Activated CD4-positive, CD25-positive, alpha-beta regulatory T cell treated with anti-CD3 and anti-CD28 coated beads, Interleukin-2, amount 50 U/mL, for 16 hours (primary cell): ENCODE results near the gene KIF4A.
"Not testable (repeated sequence)": the region's sequence is repeated elsewhere in the genome, so short reads cannot be mapped to it uniquely, and the experiment has no call there.

Source experiments
- DNase-seq: peaks from one replicate; pipeline ENCODE4 v3.0.0-alpha.2; 2020; ENCODE audit warnings: low read depth, low spot score

Gene KIF4A

DNA sequence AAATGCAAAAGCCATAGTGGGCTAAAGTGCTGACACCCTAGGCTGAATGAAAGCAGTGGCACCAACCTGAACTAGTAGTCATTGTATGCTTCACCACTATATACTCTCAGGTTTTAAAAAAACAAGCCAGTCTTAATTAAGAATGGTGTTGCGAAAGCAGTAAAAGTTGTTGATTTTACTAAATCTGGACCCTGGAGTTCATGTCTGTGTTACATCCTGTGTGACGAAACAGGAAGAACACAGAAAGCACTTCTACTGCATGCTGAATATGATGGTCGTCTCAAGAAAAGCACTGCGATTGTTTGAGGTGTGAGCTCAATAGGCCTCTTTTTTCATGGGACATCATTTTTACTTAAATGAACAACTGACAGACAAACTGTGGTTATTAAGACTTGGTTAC lies 109.0 kb downstream of the KIF4A start:
- no peak for DNase-seq

DNA sequence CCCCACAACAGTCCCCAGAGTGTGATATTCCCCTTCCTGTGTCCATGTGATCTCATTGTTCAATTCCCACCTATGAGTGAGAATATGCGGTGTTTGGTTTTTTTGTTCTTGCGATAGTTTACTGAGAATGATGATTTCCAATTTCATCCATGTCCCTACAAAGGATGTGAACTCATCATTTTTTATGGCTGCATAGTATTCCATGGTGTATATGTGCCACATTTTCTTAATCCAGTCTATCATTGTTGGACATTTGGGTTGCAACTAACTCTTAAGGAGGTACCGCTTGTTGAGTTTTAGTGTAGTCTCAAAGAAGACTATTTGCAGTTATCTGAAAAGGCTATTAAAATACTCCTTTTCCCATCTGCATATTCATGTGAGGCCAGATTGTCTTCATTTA lies 110.3 kb downstream of the KIF4A start:
- DNase-seq, result not testable (repeated sequence)

DNA sequence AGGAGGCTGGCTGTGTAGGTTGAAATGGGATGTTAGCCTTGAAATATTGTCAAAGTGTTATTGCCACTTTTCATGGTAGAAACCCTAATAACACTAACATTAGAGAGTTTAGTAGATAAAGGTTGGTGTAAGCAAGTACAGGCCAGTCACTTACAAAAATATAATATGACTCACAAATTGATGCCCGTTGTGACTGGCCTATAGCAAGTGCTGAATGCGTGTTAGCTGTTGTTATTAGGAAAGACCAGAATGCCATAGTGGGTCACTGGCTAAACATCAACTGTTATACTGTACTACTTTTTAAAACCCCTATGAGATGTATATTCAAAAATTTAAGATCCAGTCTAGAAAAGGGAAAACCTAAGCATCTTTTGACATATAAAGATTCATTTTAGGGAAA lies 112.8 kb downstream of the KIF4A start:
- DNase-seq, result no peak

DNA sequence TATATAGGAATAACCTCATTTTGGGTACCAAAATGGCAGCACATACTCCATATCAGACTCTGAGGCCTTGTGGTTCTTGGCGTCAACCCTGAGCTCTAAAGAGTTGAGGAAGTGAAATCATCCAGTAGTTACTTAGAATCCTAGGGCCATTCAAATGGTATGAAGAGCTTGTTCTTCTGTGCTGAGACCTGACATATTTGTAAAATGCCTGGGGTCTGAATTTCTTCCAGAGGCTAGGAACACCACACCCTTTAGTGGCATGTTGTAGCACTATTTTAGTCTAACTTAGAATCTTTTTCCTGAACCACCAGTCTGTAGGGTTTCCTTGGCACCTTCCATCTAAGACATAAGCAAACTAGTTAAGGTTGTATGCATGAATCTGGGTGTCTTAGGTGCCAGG lies 115.1 kb downstream of the KIF4A start:
- DNase-seq, result no peak

DNA sequence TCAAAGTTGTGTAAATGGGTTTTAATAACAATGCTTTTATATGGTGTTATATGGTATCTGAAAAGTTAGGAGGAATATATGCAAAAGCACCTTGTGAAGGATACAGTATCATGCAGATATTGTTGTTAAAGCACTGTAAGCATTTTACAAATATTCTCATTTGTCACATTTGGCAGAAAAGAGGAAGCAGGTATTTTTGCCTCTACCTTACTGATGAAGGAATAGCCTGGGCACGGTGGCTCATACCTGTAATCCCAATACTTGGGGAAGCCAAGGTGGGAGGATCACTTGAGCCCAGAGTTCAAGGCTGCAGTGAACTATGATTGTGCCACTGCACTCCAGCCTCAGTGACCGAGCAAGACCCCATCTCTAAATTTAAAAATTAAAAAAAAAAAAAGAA lies 121.0 kb downstream of the KIF4A start:
- DNase-seq, result no peak

DNA sequence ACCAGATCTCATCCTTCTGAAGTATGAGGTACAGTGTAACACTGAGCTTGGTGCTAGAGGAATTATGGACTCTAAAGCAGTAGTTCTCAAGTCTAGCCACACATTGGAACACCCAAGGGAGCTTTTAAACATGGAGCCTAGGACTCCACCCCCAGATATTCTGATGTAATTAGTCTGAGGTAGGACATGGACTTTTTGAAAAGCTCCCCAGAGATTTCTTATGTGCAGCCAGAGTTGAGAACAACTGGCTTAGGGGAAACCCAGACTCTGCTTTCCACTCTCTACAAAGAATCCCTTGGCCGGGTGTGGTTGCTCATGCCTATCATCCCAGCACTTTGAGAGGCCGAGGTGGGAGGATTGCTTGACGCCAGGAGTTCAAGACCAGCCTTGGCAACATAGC lies 121.6 kb downstream of the KIF4A start:
- DNase-seq, result no peak

DNA sequence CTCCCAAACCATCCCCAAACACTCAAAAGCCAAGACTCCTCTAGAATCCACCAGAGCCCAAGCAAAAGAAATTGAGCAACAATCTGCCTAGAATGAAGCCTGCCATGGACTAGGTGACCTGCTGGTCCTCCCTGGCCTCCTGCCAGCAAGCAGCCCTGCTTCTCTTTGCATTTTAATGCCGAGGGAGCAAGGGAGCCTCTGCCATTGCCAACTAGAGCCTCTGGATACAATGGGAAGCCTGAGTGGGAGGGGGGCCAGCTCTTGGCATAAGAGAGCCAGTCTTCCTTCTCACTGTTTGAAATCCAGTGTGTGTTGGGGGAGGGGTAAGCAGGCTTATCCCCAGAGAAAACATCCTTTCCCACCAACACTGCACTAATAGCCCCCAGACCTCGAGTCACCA lies 131.7 kb downstream of the KIF4A start:
- DNase-seq, result no peak

DNA sequence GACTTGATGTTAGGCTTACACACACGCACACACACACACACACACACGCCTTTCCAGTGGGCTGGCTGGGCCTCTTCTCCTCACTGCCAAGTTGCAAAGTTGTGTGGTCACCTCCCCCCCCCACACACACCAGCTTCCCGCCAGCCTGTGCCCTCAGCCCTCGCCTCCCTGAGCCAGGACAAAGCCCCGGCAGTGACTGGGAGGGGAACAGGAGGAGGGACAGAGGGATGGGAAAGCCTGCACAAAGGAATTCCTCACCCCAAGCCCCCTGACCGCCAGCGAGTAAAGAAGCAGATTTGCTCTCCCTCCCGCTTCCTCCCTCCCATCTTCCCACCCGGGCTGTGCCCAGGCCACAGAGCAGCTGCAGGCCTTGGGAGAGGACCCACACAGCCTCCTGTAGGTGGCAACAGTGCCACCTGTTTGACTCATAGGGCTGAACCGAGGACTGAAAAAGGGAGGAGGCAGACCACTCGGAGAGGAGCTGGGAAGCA lies 133.0 kb downstream of the KIF4A start, which contains the start of gene GDPD2:
Gene GDPD2 (plus strand): TSS at position 464 of the 491 bp plus-strand sequence. CDS start 1,671 bp downstream, outside the sequence.
- no peak for DNase-seq

DNA sequence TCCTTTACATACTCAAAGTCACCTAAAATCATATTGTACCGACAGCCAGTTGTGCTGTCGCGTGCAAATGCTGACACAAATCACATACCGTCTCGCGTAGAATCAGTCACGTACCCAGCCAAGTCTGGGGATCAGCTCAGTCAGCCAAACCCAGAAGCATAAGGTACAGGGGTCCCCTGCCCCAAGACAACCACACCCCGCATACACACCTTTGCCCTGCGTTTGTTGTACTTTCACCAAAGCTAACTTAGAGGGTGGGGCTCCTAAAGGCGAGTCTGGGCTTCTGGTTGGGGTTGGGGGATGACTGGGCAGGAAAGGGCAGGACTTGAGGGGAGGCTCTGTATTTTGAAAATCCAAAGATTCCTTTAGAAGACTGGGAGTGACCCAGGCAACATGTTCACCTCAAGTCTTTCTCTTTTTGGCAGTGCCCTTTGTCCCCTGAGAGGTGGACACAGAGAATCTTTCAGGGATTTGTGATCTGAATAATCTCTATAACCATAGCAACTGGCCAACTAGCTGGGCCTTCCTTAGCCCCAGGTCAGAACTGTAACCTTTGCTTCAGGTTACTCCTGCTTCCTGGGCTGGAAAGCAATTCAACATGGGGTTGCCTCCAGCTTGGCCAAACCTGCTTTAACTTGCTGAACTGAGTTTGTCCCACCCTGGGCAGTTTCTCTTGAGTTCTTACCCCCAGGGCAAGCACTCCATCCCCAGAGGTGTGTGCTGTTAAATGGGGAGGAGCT lies 134.2 kb downstream of the KIF4A start:
- DNase-seq, result no peak

DNA sequence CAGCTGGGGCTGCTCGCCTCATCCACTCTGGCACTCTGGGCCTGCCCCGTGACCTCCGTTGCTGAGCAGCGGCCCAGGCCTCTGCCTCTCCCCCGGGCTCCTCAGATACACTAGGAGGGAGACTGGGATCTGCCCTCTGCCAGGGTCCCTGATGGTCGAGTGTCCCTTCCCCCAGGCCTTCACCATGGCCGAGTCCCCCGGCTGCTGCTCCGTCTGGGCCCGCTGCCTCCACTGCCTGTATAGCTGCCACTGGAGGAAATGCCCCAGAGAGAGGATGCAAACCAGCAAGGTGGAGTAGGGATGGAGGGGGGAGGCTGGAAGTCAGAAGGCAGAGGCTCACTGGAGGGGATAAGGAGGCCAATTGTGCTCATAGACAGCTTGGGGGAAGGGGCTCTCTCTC lies 134.9 kb downstream of the KIF4A start:
- no peak for DNase-seq

DNA sequence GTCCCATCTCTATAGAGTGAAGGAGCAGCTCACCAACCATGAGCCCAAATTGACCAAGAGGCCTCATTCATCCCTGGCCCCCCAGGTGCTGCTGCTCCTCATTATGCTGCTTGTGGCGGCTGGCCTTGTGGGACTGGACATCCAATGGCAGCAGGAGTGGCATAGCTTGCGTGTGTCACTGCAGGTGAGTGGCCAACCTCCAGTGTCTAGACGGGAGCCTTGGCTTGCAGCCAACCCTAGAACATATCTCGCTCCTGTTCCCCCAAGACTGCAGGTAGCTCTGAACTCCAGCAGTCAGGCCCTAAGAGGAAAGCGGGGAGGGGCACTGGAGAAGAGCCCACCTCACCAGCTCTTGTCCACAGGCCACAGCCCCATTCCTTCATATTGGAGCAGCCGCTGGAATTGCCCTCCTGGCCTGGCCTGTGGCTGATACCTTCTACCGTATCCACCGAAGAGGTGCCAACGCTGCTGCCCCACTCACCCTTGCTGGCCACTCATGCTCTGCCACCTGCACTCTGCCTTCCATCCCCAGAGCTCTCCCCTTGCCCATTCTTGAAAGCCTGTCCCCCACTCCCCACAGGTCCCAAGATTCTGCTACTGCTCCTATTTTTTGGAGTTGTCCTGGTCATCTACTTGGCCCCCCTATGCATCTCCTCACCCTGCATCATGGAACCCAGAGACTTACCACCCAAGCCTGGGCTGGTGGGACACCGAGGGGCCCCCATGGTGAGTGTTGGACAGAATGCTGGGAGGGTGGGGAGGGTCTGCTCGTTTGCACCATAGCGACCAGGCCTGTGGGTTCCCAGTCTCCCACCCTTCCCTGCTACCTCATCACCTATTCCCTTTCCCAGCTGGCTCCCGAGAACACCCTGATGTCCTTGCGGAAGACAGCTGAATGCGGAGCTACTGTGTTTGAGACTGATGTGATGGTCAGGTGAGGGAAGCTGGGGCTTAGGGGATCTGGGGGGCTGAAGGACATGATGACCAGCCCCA lies 136.7 kb downstream of the KIF4A start:
- no peak for DNase-seq

DNA sequence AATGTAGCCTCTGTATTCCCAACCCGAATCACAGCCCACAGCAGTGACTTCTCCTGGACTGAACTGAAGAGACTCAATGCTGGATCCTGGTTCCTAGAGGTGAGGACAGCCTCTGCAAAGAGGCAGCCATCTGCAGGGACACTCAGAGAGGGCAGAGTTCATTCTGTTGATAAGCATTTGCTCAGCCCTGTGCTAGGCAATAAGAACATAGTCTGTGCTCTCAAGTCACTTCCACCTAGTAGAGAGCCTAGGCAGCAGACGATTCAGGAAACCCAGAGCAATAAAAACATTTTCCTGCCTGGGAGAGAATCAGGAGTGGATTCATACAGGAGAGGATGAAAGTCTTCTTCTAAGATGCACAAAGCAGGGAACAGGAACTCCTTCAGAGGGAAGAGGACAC lies 137.5 kb downstream of the KIF4A start:
- DNase-seq, result no peak

DNA sequence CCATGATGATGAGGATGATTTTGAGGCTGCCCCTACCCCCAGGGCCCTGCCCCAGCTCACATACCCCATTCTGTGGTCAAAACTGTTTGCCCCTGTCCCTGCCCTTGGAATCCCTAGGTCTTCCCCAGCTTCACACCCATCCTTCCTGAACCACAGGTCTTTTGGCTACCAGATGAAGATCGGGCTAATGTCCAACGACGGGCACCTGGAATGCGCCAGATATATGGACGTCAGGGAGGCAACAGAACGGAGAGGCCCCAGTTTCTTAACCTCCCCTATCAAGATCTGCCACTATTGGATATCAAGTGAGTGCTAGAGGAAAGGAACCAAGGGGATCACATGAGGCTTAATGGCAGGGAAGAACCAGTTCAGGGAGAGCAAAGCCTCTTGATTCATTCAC lies 139.9 kb downstream of the KIF4A start:
- DNase-seq, result no peak

DNA sequence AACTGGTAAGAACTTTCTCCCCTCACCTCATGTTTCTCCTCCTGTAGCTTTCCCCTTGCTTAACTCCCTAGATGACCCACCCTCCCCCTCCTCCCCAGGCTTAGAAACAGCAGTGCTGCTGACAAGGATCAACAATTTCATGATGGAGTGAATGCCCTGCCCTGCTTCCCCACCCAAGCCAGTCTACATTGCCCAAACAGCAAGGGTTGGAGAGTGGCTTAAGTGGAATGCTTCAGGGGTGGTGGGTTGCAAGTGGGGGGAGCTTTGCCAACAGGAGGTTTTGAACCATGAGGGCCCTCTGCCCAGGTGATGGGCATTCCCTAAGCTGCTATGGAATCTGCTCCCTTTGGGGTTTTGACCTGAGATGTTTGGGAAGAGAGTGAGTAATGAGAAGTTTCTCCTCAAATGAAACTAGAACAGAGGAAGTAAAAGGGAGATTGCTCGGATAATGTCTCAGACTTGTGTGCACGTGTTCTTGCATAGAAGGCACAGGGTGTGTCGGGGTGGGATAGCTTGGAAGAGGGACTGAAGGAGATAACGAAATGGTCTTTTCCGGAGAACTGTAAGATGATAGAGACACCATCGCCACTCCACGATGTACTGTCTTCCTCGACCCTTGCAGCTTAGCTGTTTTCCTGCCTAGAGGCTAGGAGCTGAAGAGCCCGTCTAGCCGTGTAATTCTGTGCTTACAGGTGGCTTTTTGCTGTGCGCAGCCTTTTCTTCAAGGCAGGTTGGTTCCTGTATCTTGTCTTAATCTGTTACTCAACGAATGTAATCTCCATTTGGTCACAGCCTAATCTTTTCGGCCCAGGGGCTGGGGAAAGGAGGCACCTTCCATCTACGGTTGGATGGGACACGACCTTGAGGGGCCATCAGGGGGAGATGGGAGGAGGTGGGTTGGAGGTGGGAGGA lies 143.3 kb downstream of the KIF4A start:
- DNase-seq, result no peak

DNA sequence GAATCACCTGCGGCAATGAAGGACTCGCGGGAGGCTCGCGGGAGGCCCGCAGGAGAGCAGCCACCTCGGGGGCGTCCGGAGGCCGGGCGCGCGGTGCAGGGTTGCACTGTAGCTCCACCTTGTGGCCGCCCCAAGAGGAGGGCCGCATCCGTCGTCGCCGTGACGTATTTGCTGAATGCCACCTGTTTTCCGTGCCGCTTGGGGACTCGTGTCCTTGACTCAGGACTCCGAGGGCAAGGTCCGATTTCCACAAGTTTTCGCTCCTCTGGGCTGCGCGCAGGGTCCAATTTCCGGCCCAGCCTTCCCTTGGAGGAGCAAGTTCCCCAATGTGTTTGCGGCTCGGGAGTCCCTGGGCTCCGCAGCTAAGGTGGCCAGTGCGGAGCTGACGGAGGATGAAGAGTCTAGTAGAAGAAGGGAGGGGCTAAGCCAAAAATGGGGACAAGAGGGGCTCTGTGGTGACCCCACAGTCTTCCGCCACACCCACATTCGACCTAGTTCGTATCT lies 144.0 kb downstream of the KIF4A start:
- peak; percentile 34 for DNase-seq

DNA sequence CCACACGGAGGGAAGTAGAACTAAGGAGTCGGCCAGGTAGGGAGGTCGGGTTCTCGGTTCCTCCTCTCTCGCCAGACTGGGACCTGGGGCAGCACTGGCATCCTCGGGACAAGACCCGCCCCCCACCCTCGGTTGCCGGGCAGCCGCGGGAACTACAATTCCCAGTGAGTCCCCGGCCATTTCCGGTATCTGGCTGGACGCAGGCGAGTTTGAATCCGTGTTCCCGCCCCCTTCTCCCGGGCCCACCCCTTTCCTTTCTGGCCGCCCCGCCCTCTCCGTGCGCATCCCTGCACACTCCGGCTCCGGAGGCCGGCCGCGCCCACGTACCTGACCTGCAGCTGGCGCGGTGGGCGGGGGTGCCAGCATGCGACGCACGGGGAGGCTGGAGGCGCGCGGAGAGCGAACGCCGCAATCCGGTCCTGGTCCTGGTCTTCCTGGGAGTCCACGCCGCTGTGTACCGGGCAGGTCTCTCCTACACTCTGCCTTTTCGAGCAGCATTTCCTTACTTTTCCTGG lies 144.5 kb downstream of the KIF4A start:
- peak; percentile 32 for DNase-seq

DNA sequence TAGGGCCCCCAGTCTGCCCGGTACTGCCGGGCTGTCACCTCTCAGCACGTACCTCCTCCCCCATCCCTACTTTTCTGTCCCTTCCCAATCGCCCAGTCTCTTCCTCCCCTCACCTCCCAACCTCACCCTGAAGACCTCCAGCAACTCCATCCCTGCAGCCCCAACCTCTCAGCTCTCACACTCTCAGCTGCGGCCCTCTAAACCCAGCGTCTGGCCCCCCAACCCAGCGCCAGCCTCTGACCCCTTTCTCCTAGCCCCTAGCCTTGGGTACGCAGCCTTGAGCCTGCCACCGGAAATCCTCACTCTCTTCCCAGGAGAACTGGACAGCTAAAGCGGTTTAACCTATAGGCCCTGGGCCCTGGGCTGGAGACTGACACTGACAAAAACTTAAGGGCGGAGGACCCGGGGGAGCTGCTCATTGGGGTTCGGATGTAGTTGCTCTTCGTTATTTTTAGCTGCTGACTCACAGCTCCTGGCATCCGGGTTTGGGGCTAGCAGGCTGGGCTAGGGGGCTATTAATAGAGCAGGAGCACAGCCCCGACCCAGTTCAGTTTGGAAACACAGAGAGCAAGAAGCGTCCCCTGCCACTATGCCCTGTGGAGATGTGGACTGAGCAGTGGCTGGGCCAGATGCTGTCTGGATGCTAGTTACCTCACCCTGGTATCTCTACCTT lies 145.1 kb downstream of the KIF4A start:
- no peak for DNase-seq

DNA sequence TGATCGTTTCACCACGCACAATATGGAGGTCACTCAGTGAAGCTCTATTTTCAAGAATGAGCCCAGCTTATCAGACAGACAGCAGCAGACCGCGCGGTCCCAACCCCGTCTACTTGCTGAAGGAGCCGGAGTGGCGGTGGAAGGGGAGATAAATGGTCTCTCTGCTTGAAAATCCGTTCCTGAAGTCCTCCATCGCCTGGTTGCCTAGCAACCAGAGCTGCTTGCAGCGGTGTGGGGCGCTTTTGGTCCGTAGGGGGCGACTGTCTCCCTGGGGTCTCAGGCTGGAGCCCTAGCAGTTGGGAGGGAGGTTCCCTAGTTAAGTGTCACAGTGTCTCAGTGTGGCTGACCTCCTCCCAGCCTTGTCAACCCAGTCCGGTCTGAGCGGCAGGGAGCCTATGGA lies 146.4 kb downstream of the KIF4A start:
- no peak for DNase-seq

DNA sequence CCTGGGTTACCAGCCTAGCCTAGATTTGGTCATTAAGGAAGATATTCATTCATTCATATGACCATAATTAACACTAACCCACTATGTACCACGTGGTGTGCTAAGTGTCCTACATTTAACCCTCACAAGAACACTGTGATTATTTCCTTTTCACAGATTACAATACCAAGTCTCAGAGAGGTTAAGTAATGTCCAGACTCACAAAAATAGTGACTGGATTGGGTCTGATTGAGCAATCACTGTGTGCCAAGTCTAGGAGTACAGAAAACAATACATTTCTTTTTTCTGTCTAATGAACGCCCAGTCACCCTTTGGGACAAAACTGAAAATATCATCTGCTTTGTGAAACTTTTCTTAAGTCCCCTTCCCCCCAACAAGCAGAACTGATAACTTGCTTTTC lies 147.1 kb downstream of the KIF4A start:
- DNase-seq, result no peak

DNA sequence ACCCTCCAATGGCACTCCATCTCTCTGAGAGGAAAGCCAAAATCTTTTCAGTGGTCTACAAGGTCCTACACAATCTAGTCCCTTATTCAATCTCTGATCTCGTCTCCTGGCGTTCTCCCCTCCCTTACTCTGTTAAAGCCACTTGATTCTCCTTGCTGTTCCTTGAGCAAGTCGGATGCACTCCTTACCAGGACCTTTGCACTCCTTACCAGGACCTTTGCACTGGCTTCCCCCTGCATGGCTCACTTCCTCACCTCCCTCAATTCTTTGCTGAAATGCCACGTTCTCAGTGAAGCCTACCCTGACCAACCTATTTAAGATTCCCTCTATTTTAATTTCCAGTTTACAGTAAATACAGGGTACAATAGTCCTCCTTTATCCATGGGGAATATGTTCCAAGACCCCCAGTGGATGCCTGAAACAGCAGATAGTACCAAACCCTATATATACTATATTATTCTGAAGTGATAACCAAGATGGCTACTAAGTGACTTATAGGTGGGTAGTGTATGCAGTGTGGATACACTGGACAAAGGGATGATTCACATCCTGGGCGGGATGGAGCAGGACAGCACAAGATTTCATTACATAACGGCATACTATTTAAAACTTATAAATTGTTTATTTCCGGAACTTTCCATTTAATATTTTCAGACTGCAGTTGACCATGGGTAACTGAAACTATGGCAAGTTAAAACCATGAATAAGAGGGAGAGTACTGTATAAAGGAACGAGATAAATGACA lies 148.2 kb downstream of the KIF4A start:
- DNase-seq, result no peak
